ENCODE results near the gene CYP3A5.
"Not testable (repeated sequence)": the region's sequence is repeated elsewhere in the genome, so short reads cannot be mapped to it uniquely, and the experiment has no call there.

CYP3A5 gene

GRCh38 chr7:99679400-99680191 lies at the start of gene CYP3A5:
CYP3A5 (minus strand) TSS chr7:99679996; CDS start chr7:99679896, 100 bp downstream.
- Mint-ChIP-seq H3K4me1 (peaks cover 13% of the 10 kb centered on the region), H3K27ac (no peak within 1 kb of the TSS), H3K9me3 (no peaks in the 10 kb centered on the region), H3K36me3 (no peaks in the 10 kb centered on the region), H3K4me3 (no peak within 1 kb of the TSS)
- ATAC-seq (no peak), DNase-seq (ENCODE audit: low spot score in 2 of 2) (no peak)

- no peak overlapping the region for H3K27ac Mint-ChIP-seq
- no peak for DNase-seq (ENCODE audit: low spot score in 2 of 2)
- no peaks in the 10 kb centered on the region for H3K4me1 Mint-ChIP-seq
- H3K4me3 Mint-ChIP-seq = no peak overlapping the region
- ATAC-seq = no peak
- no peaks in the 10 kb centered on the region for H3K9me3 Mint-ChIP-seq
- no peaks in the 10 kb centered on the region for H3K36me3 Mint-ChIP-seq
Measured at GRCh38 chr7:99728615-99729014, 48.8 kb upstream of the CYP3A5 start.

DNA sequence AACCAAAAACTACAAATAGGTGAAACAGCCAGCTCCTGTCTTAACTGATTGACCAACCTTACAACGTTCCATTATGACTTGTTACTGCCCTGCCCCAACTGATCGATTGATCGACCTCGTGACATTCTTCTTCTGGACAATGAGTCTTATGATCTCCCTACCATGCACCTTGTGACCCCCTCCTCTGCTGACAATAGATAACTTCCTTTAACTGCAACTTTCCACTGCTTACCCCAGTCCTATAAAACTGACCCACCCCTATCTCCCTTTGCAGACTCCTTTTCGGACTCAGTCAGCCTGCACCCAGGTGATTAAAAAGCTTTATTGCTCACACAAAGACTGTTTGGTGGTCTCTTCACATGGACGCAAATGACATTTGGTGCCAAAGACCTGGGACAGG lies 43.4 kb upstream of the CYP3A5 start:
- not testable (repeated sequence) for H3K4me3 Mint-ChIP-seq; H3K27ac Mint-ChIP-seq; DNase-seq (ENCODE audit: low spot score in 2 of 2); H3K36me3 Mint-ChIP-seq; H3K9me3 Mint-ChIP-seq; ATAC-seq; H3K4me1 Mint-ChIP-seq

GRCh38 chr7:99720800-99721595 lies 41.2 kb upstream of the CYP3A5 start:
- Mint-ChIP-seq H3K4me1 (no peaks in the 10 kb centered on the region), H3K27ac (no peak overlapping the region), H3K36me3 (no peaks in the 10 kb centered on the region), H3K4me3 (no peak overlapping the region), H3K9me3 (no peaks in the 10 kb centered on the region)
- ATAC-seq (no peak), DNase-seq (ENCODE audit: low spot score in 2 of 2) (no peak)

- H3K4me1 Mint-ChIP-seq = no peaks in the 10 kb centered on the region
- DNase-seq (ENCODE audit: low spot score in 2 of 2) (no peak), ATAC-seq (no peak)
- H3K4me3 Mint-ChIP-seq = no peak overlapping the region
- no peak overlapping the region for H3K27ac Mint-ChIP-seq
- H3K9me3 Mint-ChIP-seq = no peaks in the 10 kb centered on the region
- no peaks in the 10 kb centered on the region for H3K36me3 Mint-ChIP-seq
Measured at GRCh38 chr7:99719996-99720769, 40.4 kb upstream of the CYP3A5 start.

GRCh38 chr7:99713995-99714570 lies 34.3 kb upstream of the CYP3A5 start:
- H3K36me3 Mint-ChIP-seq = no peaks in the 10 kb centered on the region
- no peak overlapping the region for H3K27ac Mint-ChIP-seq
- DNase-seq (ENCODE audit: low spot score in 2 of 2) (no peak), ATAC-seq (no peak)
- H3K4me1 Mint-ChIP-seq = no peaks in the 10 kb centered on the region
- H3K9me3 Mint-ChIP-seq = no peaks in the 10 kb centered on the region
- no peak overlapping the region for H3K4me3 Mint-ChIP-seq

- Mint-ChIP-seq H3K9me3 (no peaks in the 10 kb centered on the region), H3K4me3 (no peak overlapping the region), H3K27ac (no peak overlapping the region), H3K36me3 (no peaks in the 10 kb centered on the region), H3K4me1 (no peaks in the 10 kb centered on the region)
- no peak for ATAC-seq
- no peak for DNase-seq (ENCODE audit: low spot score in 2 of 2)
Measured at GRCh38 chr7:99709838-99710578, 30.2 kb upstream of the CYP3A5 start.

GRCh38 chr7:99709260-99709659 lies 29.5 kb upstream of the CYP3A5 start:
- Mint-ChIP-seq H3K4me1 (no peaks in the 10 kb centered on the region), H3K36me3 (no peaks in the 10 kb centered on the region), H3K27ac (no peak overlapping the region), H3K9me3 (no peaks in the 10 kb centered on the region), H3K4me3 (no peak overlapping the region)
- no peak for ATAC-seq
- DNase-seq (ENCODE audit: low spot score in 2 of 2) = no peak

GRCh38 chr7:99707096-99707495 lies 27.3 kb upstream of the CYP3A5 start:
- H3K36me3 Mint-ChIP-seq = no peaks in the 10 kb centered on the region
- DNase-seq (ENCODE audit: low spot score in 2 of 2) (no peak), ATAC-seq (no peak)
- H3K27ac Mint-ChIP-seq = no peak overlapping the region
- H3K4me1 Mint-ChIP-seq = no peaks in the 10 kb centered on the region
- H3K4me3 Mint-ChIP-seq = no peak overlapping the region
- H3K9me3 Mint-ChIP-seq = no peaks in the 10 kb centered on the region

DNA sequence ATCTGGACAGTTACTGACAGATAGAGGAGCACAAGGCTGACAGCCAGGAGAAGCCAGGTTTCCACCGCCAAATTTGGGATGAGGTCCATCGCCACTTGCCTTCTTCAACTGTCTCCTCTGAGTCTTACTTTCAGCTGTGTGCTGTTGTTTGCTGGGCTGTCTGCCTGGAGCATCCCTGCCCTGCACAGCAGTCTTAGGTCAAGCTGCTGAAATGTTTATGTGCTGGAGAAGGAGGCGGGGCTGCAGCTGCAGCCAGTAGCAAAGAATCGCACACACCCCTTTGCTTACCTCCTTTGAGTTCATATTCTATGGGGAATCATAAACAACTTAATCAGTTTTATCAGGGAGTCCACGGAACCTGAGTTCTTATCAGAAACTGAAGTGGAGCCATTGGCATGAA lies 20.1 kb upstream of the CYP3A5 start:
- Mint-ChIP-seq H3K27ac (no peak overlapping the region), H3K4me3 (no peak overlapping the region), H3K36me3 (no peaks in the 10 kb centered on the region), H3K4me1 (no peaks in the 10 kb centered on the region), H3K9me3 (no peaks in the 10 kb centered on the region)
- ATAC-seq (no peak), DNase-seq (ENCODE audit: low spot score in 2 of 2) (no peak)

- not testable (repeated sequence) for DNase-seq (ENCODE audit: low spot score in 2 of 2); H3K4me3 Mint-ChIP-seq; ATAC-seq; H3K4me1 Mint-ChIP-seq; H3K9me3 Mint-ChIP-seq; H3K27ac Mint-ChIP-seq; H3K36me3 Mint-ChIP-seq
Measured at GRCh38 chr7:99698867-99699730, 19.3 kb upstream of the CYP3A5 start.

GRCh38 chr7:99694912-99695304 lies 15.1 kb upstream of the CYP3A5 start:
- H3K4me3 Mint-ChIP-seq = no peak overlapping the region
- ATAC-seq (no peak), DNase-seq (ENCODE audit: low spot score in 2 of 2) (no peak)
- H3K4me1 Mint-ChIP-seq = no peaks in the 10 kb centered on the region
- no peak overlapping the region for H3K27ac Mint-ChIP-seq
- no peaks in the 10 kb centered on the region for H3K36me3 Mint-ChIP-seq
- H3K9me3 Mint-ChIP-seq = no peaks in the 10 kb centered on the region

- no peaks in the 10 kb centered on the region for H3K36me3 Mint-ChIP-seq
- H3K27ac Mint-ChIP-seq = no peak overlapping the region
- no peaks in the 10 kb centered on the region for H3K4me1 Mint-ChIP-seq
- DNase-seq (ENCODE audit: low spot score in 2 of 2) (no peak), ATAC-seq (no peak)
- H3K4me3 Mint-ChIP-seq = no peak overlapping the region
- no peaks in the 10 kb centered on the region for H3K9me3 Mint-ChIP-seq
Measured at GRCh38 chr7:99694201-99694911, 14.6 kb upstream of the CYP3A5 start.

All from stimulated activated effector memory CD8-positive, alpha-beta T cell treated with anti-CD3 and anti-CD28 coated beads, Interleukin-12 subunit alpha, Interleukin-12 subunit beta, amount 100 ng/mL, for 72 hours (primary cell).